NCI-H774 (cell line): Measurements from ENCODE around the gene GUCA2B.

ENCODE experiments used
- DNase-seq: peaks from one replicate; lab custom pipeline; 2025; lab: John Stamatoyannopoulos, UW

GUCA2B gene

DNA sequence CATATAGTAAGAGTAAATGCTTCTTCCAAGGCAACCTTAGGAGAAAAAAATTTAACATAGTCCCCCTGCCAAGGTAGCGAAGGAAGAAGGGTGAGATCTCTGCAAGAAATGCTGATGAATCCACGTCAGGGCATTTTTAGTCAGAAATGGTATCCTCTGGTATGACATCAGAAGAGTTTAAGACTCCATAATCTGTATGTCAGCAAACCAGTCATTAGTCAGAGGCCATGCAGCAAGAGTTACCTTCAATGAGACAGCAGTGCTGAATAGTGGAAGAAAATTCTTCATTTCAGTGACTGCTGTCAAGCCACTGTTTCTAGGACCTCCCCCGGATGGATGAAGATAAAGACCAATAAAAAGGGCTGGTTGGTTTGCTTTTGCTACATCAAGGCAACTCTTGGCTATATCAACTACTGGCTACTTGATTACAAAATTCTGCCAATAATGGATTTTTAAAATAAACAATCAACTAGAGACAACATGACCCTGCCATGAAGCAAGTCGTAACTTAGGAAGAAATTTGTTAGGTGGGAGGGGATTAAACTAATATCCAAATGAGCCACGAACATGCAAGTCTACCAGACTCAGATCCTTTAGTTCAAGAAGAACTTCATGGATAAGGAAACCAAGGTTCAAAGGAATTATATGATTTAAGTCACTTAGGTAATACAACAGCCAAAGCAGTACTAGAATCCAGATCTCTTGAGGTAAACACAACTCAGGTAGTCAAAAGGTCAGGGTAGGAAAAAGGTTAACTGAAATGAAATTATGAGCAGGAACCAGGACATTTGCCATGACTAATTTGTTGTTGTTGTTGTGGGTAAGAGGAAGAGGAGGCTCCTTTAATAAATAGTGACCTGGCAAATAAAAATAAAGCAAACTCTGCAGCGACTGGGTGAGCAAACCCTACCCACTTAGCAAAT is 37.0 kb downstream of the GUCA2B start:
- DNase-seq = no peak

DNA sequence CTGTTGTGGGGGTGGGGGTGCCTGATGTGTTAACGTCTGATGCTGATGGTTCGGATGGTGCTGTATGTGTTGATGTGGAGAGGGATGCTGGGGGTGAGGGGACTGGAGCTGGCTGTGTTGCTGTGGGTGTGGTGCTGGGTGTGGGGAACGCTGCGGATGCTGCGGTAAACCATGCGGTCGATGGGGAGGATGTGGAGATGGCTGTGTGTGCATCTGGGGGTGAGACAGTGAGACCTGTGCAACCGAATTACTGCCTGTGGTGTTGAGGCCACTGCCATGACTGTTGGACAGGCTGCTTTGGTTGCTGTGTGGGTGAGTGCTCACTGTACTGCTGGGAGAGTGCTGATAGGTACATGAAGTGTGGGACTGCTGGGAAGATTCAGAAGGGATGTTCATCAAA is 38.1 kb downstream of the GUCA2B start:
- no peak for DNase-seq

DNA sequence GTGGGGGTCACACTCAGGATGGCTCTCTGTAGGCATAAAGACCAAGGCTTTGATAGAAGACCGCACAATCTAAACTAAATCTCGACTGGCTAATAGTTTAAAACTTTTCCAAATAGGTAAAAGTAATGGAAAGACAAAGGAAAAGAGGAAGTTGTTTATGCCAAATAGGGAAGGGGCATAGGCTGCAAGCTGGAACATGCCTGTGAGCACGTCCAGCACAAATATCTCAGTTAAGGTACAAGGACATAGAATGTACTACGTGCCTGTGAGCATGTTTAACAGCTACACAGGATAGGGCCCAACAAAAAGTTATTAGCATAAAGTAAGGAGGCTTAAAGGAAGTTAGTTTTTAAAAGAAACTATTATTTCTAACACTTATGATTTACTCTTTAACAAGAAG is 38.9 kb downstream of the GUCA2B start:
- DNase-seq = no peak

DNA sequence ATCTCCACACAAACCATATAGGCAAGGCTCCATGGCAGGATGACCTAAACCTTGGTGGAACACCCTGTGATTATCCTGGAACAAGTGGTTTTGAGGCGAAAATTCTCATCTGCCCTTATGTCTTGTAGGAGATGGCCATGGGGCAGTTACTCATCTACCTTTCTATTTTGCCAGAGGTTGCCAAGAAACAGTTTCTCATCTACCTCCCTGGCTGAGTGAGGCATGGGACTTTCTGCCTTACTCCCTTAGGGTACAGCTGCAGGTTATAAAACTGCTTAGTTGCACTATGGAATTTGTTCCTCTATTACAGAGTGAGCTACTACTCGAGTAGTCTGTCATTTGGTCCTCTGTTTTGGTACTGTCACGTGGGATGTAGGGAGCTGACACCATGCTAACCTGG is 42.6 kb downstream of the GUCA2B start:
- no peak for DNase-seq

DNA sequence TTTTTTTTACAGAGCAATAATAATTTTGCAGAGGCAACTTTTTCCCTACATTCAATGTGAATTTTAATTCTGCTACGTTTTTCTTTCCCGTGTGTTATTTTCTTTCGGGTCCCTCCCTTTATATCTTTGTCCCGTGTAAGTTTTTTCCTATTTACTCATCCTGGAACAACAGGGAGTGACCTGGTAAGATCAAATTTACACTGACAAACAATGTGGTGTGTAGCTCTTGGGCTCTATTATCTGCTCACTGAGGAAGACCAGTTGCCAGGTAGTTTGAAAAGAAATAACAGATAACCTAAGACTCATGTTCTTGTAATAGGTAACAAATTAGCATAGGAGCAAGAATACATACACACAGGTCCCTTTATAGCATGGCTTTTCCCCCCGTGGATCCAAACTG is 45.0 kb downstream of the GUCA2B start:
- DNase-seq = no peak

DNA sequence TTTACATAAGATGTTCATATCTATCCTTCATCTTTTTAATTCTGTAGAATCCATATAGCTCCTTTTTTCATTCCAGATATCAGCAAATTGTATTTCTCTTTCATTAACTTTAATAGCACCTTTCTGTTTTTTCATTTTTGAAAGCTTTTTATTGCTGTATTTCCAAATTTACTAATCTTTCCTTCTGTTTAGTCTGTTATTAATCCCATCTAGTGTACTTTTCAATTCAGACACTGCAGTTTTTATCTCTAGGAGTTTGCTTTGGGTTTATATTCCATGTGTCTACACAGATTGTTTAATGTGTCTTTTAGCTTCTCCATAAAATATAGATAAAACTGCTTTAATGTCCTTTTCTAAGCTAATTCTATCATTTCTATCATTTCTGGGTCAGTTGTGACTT is 48.8 kb downstream of the GUCA2B start:
- no peak for DNase-seq
